Measurements from ENCODE around the gene MSI2.

The MSI2 gene

GRCh38 chr17:57350266-57350665 lies 93.9 kb downstream of the MSI2 start:
- Histone ChIP-seq H3K4me2 (ENCODE audit: low read depth, low read length, poor library complexity, severe bottlenecking) (no peak overlapping the region), H3K9me2 (replicated peaks; ENCODE audit: low read depth, low read length) (no peaks in the 10 kb centered on the region), H3K27me3 (ENCODE audit: insufficient read depth, low read length, poor library complexity, severe bottlenecking) (no peaks in the 10 kb centered on the region), H3K9me3 (ENCODE audit: insufficient read depth, low read depth, low read length) (no peaks in the 10 kb centered on the region), H3F3A (ENCODE audit: low read depth) (0 out of 2 replicates have a peak, but pooled peaks cover 5% of the 10 kb centered on the region), H2AFZ (ENCODE audit: low read length) (no peak overlapping the region), H3K9ac (ENCODE audit: low read depth, low read length, poor library complexity, severe bottlenecking) (no peak overlapping the region), H3K36me3 (ENCODE audit: insufficient read depth, low read length) (peaks cover 73% of the 10 kb centered on the region), H3K4me3 (ENCODE audit: low read length, poor library complexity, severe bottlenecking) (no peak overlapping the region), H4K20me1 (ENCODE audit: insufficient read depth, low read length, poor library complexity, severe bottlenecking) (peaks cover 87% of the 10 kb centered on the region), H3K4me1 (ENCODE audit: insufficient read depth, low read length, poor library complexity, severe bottlenecking) (peaks cover 29% of the 10 kb centered on the region), H3K79me2 (ENCODE audit: insufficient read depth, low read length) (peaks cover 100% of the 10 kb centered on the region)
- TF ChIP-seq EZH2phosphoT487 (IDR thresholded peaks at IDR 0.05; ENCODE audit: borderline replicate concordance): no peak
- TF ChIP-seq CTCF (conservative IDR thresholded peaks at IDR 0.05; ENCODE audit: low read length): no peak

GRCh38 chr17:57352665-57353175 lies 96.4 kb downstream of the MSI2 start:
- H3K4me2 ChIP-seq (ENCODE audit: low read depth, low read length, poor library complexity, severe bottlenecking): no peak overlapping the region
- peaks cover 100% of the 10 kb centered on the region for H3K79me2 ChIP-seq (ENCODE audit: insufficient read depth, low read length)
- TF ChIP-seq CTCF (conservative IDR thresholded peaks at IDR 0.05; ENCODE audit: low read length) (no peak), EZH2phosphoT487 (IDR thresholded peaks at IDR 0.05; ENCODE audit: borderline replicate concordance) (no peak)
- H3K4me3 ChIP-seq (ENCODE audit: low read length, poor library complexity, severe bottlenecking): no peak overlapping the region
- 0 out of 2 replicates have a peak, but pooled peaks cover 5% of the 10 kb centered on the region for H3F3A ChIP-seq (ENCODE audit: low read depth)
- H3K27me3 ChIP-seq (ENCODE audit: insufficient read depth, low read length, poor library complexity, severe bottlenecking): no peaks in the 10 kb centered on the region
- peaks cover 54% of the 10 kb centered on the region for H3K4me1 ChIP-seq (ENCODE audit: insufficient read depth, low read length, poor library complexity, severe bottlenecking)
- H3K9me2 ChIP-seq (replicated peaks; ENCODE audit: low read depth, low read length): no peaks in the 10 kb centered on the region
- no peak overlapping the region for H2AFZ ChIP-seq (ENCODE audit: low read length)
- H3K9ac ChIP-seq (ENCODE audit: low read depth, low read length, poor library complexity, severe bottlenecking): no peak overlapping the region
- H4K20me1 ChIP-seq (ENCODE audit: insufficient read depth, low read length, poor library complexity, severe bottlenecking): peaks cover 90% of the 10 kb centered on the region
- no peaks in the 10 kb centered on the region for H3K9me3 ChIP-seq (ENCODE audit: insufficient read depth, low read depth, low read length)
- H3K36me3 ChIP-seq (ENCODE audit: insufficient read depth, low read length): peaks cover 63% of the 10 kb centered on the region

- TF ChIP-seq EZH2phosphoT487 (IDR thresholded peaks at IDR 0.05; ENCODE audit: borderline replicate concordance) (no peak), CTCF (conservative IDR thresholded peaks at IDR 0.05; ENCODE audit: low read length) (no peak)
- H2AFZ ChIP-seq (ENCODE audit: low read length): no peak overlapping the region
- H3K9me3 ChIP-seq (ENCODE audit: insufficient read depth, low read depth, low read length): no peaks in the 10 kb centered on the region
- H3F3A ChIP-seq (ENCODE audit: low read depth): 0 out of 2 replicates have a peak, but pooled peaks cover 5% of the 10 kb centered on the region
- H3K36me3 ChIP-seq (ENCODE audit: insufficient read depth, low read length): peaks cover 48% of the 10 kb centered on the region
- H4K20me1 ChIP-seq (ENCODE audit: insufficient read depth, low read length, poor library complexity, severe bottlenecking): peaks cover 94% of the 10 kb centered on the region
- peak overlapping the region; percentile 7 for H3K4me3 ChIP-seq (ENCODE audit: low read length, poor library complexity, severe bottlenecking)
- H3K4me2 ChIP-seq (ENCODE audit: low read depth, low read length, poor library complexity, severe bottlenecking): peak overlapping the region; percentile 49
- H3K4me1 ChIP-seq (ENCODE audit: insufficient read depth, low read length, poor library complexity, severe bottlenecking): peaks cover 70% of the 10 kb centered on the region
- H3K9ac ChIP-seq (ENCODE audit: low read depth, low read length, poor library complexity, severe bottlenecking): no peak overlapping the region
- peaks cover 100% of the 10 kb centered on the region for H3K79me2 ChIP-seq (ENCODE audit: insufficient read depth, low read length)
- H3K9me2 ChIP-seq (replicated peaks; ENCODE audit: low read depth, low read length): no peaks in the 10 kb centered on the region
- no peaks in the 10 kb centered on the region for H3K27me3 ChIP-seq (ENCODE audit: insufficient read depth, low read length, poor library complexity, severe bottlenecking)
Measured at GRCh38 chr17:57354673-57355072, 98.3 kb downstream of the MSI2 start.
